Stimulated activated CD4-positive, alpha-beta T cell treated with anti-CD3 and anti-CD28 coated beads, Interleukin-1b, Interleukin-23, amount 100 ng/mL, for 4 hours (primary cell): ENCODE results near the gene TPTE2.
"Not testable (repeated sequence)": the region's sequence is repeated elsewhere in the genome, so short reads cannot be mapped to it uniquely, and the experiment has no call there.

Experiments used
- DNase-seq, 2 donors: peaks; one replicate each; pipeline ENCODE4 v3.0.0-alpha.2; 2020; ENCODE audit warnings: low read depth in 2 of 2

The TPTE2 gene

DNA sequence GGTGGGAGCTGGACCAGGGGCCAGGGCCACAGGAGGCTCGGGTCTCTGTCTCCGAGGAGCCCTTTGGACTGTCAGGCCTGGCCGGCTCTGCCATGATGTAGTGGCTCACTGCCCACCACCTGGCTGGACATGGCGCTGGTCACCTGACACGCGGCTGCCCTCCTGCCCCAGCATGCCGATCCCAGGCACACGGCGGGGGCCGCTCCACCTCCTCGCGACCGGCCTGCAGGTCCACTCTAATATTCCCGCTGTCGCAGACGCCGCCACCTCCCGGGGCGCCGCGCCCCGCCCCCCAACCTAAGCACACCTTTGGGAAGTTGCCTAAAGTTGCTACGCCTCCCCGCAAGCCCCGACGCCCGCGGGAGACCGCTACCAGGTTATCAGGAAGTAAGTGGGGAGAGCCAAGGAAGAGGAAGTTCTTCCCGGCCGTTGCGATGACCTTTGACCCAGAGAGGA is at the start of gene TPTE2:
Gene TPTE2, minus strand, starts transcription at position 406 of the 456 bp plus-strand sequence. CDS start 58,298 bp downstream, outside the sequence.
- DNase-seq = not testable (repeated sequence)

- no peak for DNase-seq
Measured at GRCh38 chr13:19607523-19608078, 46.3 kb upstream of the TPTE2 start.

DNA sequence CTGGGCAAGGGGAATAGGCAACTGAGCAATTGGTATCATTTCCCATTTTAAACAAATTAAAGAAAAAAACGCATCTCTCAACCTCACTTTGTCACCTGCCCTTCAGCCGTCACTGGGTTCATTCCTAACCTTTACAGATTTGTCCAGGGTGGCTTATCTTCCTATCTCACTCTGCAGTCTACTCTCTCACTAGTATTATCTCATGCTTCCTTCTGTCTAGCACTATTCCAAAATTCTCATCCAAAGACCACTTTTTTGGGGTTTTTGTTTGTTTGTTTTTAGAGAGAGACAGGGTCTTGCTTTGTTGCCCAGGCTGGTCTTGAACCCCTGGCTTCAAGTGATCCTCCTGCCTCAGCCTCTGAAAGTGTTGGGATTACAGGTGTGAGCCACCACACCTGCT is 45.4 kb upstream of the TPTE2 start:
- DNase-seq = no peak

DNA sequence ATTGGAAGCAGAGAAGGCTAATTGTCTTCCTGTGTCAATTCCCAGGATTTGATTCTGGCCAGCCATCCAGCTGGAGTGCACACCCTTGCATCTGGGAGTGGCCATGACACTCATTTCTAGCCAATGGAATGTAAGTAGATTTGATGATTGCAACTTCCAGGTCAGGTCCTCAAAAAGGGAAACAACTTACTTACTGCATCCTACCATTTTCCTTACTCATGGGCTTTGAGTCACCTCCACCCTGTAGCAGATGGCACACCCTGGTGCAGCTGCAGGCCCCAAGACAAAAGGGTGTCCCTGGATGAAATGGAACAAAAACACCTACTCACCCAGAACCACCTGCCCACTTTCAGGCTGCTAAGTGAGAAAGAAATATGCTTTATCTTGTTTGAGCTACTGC is 44.8 kb upstream of the TPTE2 start:
- no peak for DNase-seq

GRCh38 chr13:19605161-19605955 is 44.0 kb upstream of the TPTE2 start:
- DNase-seq = no peak

DNA sequence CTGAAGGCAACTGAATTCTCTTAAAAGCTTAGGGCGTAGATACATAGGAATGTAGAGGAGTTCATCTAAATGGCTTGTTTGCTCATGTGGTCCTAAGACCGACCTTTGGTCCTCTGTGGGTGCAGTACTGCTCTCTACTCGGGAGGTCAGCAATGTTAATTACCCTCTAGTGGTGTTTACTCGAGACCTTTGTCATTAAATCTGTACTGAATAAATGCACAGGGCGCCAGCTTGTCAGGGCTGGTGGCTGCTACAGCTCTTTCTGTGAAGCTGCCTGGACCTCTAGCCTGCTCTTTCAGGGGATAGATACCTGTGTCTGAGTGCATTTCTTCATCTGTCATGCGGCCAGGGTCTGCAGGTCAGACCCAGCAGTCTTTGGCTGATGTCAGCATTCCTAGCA is 43.0 kb upstream of the TPTE2 start:
- DNase-seq = no peak

- peak in 1 of 2 donors; percentile 29 for DNase-seq
Measured at GRCh38 chr13:19601749-19602725, 40.7 kb upstream of the TPTE2 start.

DNA sequence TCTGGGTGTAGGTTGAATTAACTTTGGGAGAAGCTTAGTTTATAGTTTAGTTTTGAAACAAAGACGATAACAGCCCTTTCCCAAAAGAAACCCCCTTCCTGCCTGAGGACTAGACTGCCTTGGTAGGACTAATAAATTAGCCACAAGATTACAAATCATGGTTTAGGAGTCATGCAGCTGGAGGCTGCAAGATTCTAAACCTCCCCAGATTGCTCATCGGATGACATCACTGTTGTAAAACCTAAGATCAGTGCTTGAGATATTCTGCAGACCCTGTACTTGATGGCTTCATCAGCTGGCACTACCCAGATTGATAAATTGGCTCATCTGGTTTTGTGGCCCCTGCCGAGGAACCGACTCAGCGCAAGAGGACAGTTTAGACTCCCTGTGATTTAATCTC is 36.2 kb upstream of the TPTE2 start:
- no peak for DNase-seq

DNA sequence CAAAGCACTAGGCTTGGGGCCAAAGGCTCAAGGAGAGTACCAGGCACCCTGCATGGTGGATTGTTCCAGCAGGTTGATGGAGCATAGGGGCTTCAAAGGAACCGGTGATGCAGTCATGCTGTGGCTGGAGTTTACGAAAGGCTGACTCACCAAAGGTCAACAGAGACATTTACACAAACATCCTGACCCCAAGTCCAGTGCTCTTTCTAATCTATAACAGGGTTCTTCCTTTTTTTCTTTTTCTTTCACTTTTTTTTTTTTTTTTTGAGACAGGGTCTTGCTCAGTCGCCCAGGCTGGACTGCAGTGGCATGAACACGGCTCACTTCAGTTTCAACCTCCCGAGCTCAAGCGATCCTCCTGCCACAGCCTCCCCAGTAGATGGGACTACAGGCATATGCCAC is 35.6 kb upstream of the TPTE2 start:
- DNase-seq = no peak

- no peak for DNase-seq
Measured at GRCh38 chr13:19596086-19596485, 34.8 kb upstream of the TPTE2 start.

GRCh38 chr13:19592657-19593180 is 31.4 kb upstream of the TPTE2 start:
- no peak for DNase-seq

- DNase-seq = no peak
Measured at GRCh38 chr13:19591864-19592263, 30.5 kb upstream of the TPTE2 start.

GRCh38 chr13:19590423-19590822 is 29.1 kb upstream of the TPTE2 start:
- DNase-seq = no peak

GRCh38 chr13:19589312-19589711 is 28.0 kb upstream of the TPTE2 start:
- DNase-seq = no peak

DNA sequence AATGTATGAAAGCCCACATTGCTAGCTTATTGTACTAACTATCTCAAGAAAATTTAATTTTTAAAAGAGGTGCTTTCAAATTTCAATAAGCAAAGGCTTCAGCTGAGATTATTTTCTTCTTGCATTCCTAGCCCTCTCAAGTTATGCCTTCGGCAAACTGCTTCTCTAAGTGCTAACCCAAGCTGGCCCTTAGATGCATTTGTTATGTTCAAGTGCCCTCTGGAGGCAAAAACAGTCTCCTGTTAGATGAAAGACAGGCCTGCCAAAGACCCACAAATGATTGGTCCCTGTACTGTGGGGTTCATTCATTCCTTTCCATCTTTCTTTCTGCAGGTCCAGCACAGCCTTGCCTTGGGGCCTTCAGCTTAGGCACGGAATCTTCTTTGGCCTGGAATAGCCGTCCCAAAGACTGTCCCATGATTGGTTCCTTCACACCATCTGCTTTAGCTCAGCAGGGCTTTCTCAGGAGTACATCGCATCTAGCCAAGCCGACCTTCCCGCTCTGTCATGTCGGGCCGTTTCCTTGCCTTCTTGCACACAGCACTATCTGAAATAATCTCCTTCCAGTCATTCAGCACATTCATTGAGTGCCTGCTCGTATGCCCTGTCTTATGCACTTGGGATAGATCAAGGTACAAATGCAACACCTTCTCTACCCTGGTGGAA is 26.4 kb upstream of the TPTE2 start:
- DNase-seq = no peak

GRCh38 chr13:19586904-19587634 is 25.7 kb upstream of the TPTE2 start:
- peak; percentile 60 to 64 for DNase-seq

DNA sequence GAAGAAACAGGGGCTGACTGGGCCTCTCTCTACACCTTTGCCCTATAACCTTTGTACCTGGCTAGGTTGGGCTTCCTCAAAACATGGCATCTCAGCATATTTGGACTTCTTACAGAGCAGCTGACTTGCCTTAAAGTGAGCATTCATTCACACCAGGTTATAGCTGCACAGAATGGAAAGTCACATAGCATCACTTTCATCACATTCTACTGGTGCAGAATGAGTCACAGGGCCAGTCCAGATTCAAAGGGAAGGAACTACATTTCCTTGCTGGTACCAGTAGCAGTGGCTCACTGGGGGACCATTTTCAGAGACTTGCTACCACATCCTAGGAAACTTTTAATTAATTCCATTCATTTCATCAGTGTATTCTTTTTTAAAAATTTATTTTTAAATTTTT is 20.3 kb upstream of the TPTE2 start:
- DNase-seq = no peak

DNA sequence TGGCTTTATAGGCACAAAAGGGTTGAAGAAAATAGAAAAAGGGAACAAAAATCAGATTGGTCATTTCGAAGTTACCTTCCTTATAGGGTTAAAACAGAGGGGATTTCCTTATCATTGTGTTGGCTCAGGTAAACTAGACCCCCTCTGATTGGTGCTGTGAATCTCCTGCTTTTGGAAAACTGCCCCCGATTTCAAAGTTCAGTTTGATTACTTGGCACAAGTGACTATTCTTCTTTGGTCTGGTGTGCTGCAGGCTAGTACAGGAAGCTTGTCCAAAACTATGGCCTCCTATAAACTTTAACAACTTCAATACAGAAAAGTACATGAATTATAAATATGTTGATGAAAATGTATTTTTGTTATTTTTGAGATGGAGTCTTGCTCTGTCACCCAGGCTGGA is 13.9 kb upstream of the TPTE2 start:
- no peak for DNase-seq

- no peak for DNase-seq
Measured at GRCh38 chr13:19573120-19573716, 11.9 kb upstream of the TPTE2 start.

GRCh38 chr13:19572280-19572679 is 10.9 kb upstream of the TPTE2 start:
- no peak for DNase-seq
